Activated effector memory CD4-positive, alpha-beta T cell treated with anti-CD3 and anti-CD28 coated beads, Interleukin-2, amount 50 U/mL, for 16 hours (primary cell): ENCODE results near the gene PSG4.
"Not testable (repeated sequence)": the region's sequence is repeated elsewhere in the genome, so short reads cannot be mapped to it uniquely, and the experiment has no call there.

Experiments used
- DNase-seq: peaks from one replicate; pipeline ENCODE4 v3.0.0-alpha.2; 2020

PSG4 gene

GRCh38 chr19:43205471-43206105, at the start of gene PSG4:
TSS of gene PSG4 (minus strand) at chr19:43205638. CDS start at chr19:43205536, 102 bp downstream.
- DNase-seq: not testable (repeated sequence)

GRCh38 chr19:43251428-43251827, 46.0 kb upstream of the PSG4 start:
- not testable (repeated sequence) for DNase-seq

GRCh38 chr19:43250296-43250695, 44.9 kb upstream of the PSG4 start:
- not testable (repeated sequence) for DNase-seq

GRCh38 chr19:43248635-43249002, 43.2 kb upstream of the PSG4 start:
- not testable (repeated sequence) for DNase-seq

GRCh38 chr19:43247243-43247880, 41.9 kb upstream of the PSG4 start:
- DNase-seq: not testable (repeated sequence)

GRCh38 chr19:43245848-43246247, 40.4 kb upstream of the PSG4 start:
- DNase-seq: not testable (repeated sequence)

GRCh38 chr19:43242211-43242610, 36.8 kb upstream of the PSG4 start:
- not testable (repeated sequence) for DNase-seq

GRCh38 chr19:43238213-43238612, 32.8 kb upstream of the PSG4 start:
- not testable (repeated sequence) for DNase-seq

GRCh38 chr19:43235686-43236085, 30.2 kb upstream of the PSG4 start:
- DNase-seq: not testable (repeated sequence)

- DNase-seq: no peak
Measured at GRCh38 chr19:43229315-43229714, 23.9 kb upstream of the PSG4 start.

GRCh38 chr19:43228730-43229129, 23.3 kb upstream of the PSG4 start:
- not testable (repeated sequence) for DNase-seq

GRCh38 chr19:43226986-43227385, 21.5 kb upstream of the PSG4 start:
- DNase-seq: not testable (repeated sequence)

- no peak for DNase-seq
Measured at GRCh38 chr19:43224855-43225253, 19.4 kb upstream of the PSG4 start.

- DNase-seq: not testable (repeated sequence)
Measured at GRCh38 chr19:43224201-43224854, 18.9 kb upstream of the PSG4 start.

- not testable (repeated sequence) for DNase-seq
Measured at GRCh38 chr19:43221891-43222290, 16.5 kb upstream of the PSG4 start.

- DNase-seq: not testable (repeated sequence)
Measured at GRCh38 chr19:43219136-43219535, 13.7 kb upstream of the PSG4 start.

- DNase-seq: not testable (repeated sequence)
Measured at GRCh38 chr19:43215881-43216280, 10.4 kb upstream of the PSG4 start.

GRCh38 chr19:43207991-43208390, 2.6 kb upstream of the PSG4 start:
- no peak for DNase-seq

- not testable (repeated sequence) for DNase-seq
Measured at GRCh38 chr19:43207174-43207573, 1.7 kb upstream of the PSG4 start.

- DNase-seq: not testable (repeated sequence)
Measured at GRCh38 chr19:43203611-43204010, 1.8 kb downstream of the PSG4 start.

- not testable (repeated sequence) for DNase-seq
Measured at GRCh38 chr19:43201891-43202290, 3.5 kb downstream of the PSG4 start.

GRCh38 chr19:43201337-43201801, 4.1 kb downstream of the PSG4 start:
- not testable (repeated sequence) for DNase-seq

- not testable (repeated sequence) for DNase-seq
Measured at GRCh38 chr19:43198686-43199419, 6.6 kb downstream of the PSG4 start.
